IMR-90 (cell line): ENCODE measurements around the gene SLC26A11. TPM values are rescaled to one million over a fixed set of nuclear protein-coding genes. Genes with fewer than 3 reads are reported as not detected.

Experiments
- ATAC-seq: fragments of 200-7000 bp; cut with Tn5 transposase; 2 replicates; pipeline ENCODE4 v1.9.1; 2020; ENCODE audit warnings: low read depth, mild to moderate bottlenecking, moderate library complexity
- BruUV-seq: library from RNA; stranded (reverse); fragments of 400-500 nt; replicated peaks from 2 replicates; lab custom pipeline; 2021; lab: Mats Ljungman, UMichigan
- CTCF ChIA-PET: fragments of 300-600 bp; formaldehyde crosslinking; extraction: SDS; loops from one replicate; lab custom pipeline; 2021; ENCODE audit warnings: antibody characterized with exemption; lab: Yijun Ruan, JAX
- POLR2A ChIA-PET: fragments of 300-600 bp; sonication (Branson Sonifier 250); formaldehyde crosslinking; loops from one replicate; lab custom pipeline; 2022; ENCODE audit warnings: antibody characterized with exemption; ENCODE audit not compliant: unreplicated experiment; lab: Charles Lee
- DNase-seq: peaks from one replicate; pipeline ENCODE4 v3.0.0; 2013
- H2AFZ ChIP-seq: replicated peaks from 2 replicates; pipeline ENCODE3; 2013; ENCODE audit warnings: low read length, mild to moderate bottlenecking; ENCODE audit not compliant: poor library complexity
- H2AK5ac ChIP-seq: 2 replicates; pipeline ENCODE4 v1.6.1; 2013; ENCODE audit warnings: low read depth, low read length, inconsistent platforms
- H2AK9ac ChIP-seq: replicated peaks from 2 replicates; pipeline ENCODE3; 2013; ENCODE audit warnings: mild to moderate bottlenecking, low read depth, low read length, moderate library complexity; ENCODE audit not compliant: poor library complexity
- H2BK120ac ChIP-seq: 2 replicates; pipeline ENCODE4 v1.6.1; 2013; ENCODE audit warnings: low read depth, low read length, inconsistent platforms
- H2BK15ac ChIP-seq: 3 replicates; pipeline ENCODE4 v1.6.1; 2013; ENCODE audit warnings: low read depth, low read length, inconsistent platforms
- H2BK20ac ChIP-seq: 2 replicates; pipeline ENCODE4 v1.6.1; 2013; ENCODE audit warnings: low read depth, mild to moderate bottlenecking, inconsistent platforms, low read length, moderate library complexity
- H2BK5ac ChIP-seq: 2 replicates; pipeline ENCODE4 v1.6.1; 2013; ENCODE audit warnings: mild to moderate bottlenecking, low read depth, low read length, inconsistent platforms; ENCODE audit not compliant: poor library complexity, severe bottlenecking
- H3K14ac ChIP-seq: replicated peaks from 2 replicates; pipeline ENCODE4 v1.6.1; 2013; ENCODE audit warnings: low read depth, low read length, inconsistent platforms
- H3K18ac ChIP-seq: 2 replicates; pipeline ENCODE4 v1.6.1; 2013; ENCODE audit warnings: low read depth, low read length, control low read depth
- H3K23ac ChIP-seq: 2 replicates; pipeline ENCODE4 v1.6.1; 2013; ENCODE audit warnings: low read depth, low read length, inconsistent platforms
- H3K27ac ChIP-seq: 2 replicates; pipeline ENCODE4 v1.5.1; 2013; ENCODE audit warnings: mild to moderate bottlenecking, control low read depth, low read length; ENCODE audit not compliant: insufficient read depth
- H3K27me3 ChIP-seq: 2 replicates; pipeline ENCODE4 v1.6.1; 2013; ENCODE audit warnings: low read length; ENCODE audit not compliant: control insufficient read depth, insufficient read depth
- H3K36me3 ChIP-seq: 2 replicates; pipeline ENCODE4 v1.6.1; 2013; ENCODE audit warnings: low read length, mixed read lengths; ENCODE audit not compliant: control insufficient read depth, insufficient read depth
- H3K4ac ChIP-seq: 2 replicates; pipeline ENCODE4 v1.6.1; 2013; ENCODE audit warnings: low read depth, low read length, inconsistent platforms
- H3K4me1 ChIP-seq: 2 replicates; pipeline ENCODE4 v1.6.1; 2013; ENCODE audit warnings: low read length, mixed read lengths; ENCODE audit not compliant: control insufficient read depth, insufficient read depth
- H3K4me2 ChIP-seq: 2 replicates; pipeline ENCODE4 v1.6.1; 2013; ENCODE audit warnings: low read depth, mild to moderate bottlenecking, control low read depth, low read length, moderate library complexity
- H3K4me3 ChIP-seq: 2 replicates; pipeline ENCODE4 v1.5.1; 2013; ENCODE audit warnings: low read depth, mild to moderate bottlenecking, control low read depth, low read length, moderate library complexity; ENCODE audit not compliant: insufficient read depth
- H3K56ac ChIP-seq: 2 replicates; pipeline ENCODE4 v1.6.1; 2013; ENCODE audit warnings: low read length, inconsistent platforms; ENCODE audit not compliant: insufficient read depth; ENCODE audit errors: extremely low read depth
- H3K79me1 ChIP-seq, 2 experiments: 2 replicates each; pipeline ENCODE4 v1.6.1; 2013; ENCODE audit warnings: low read length in 2 of 2, inconsistent platforms in 1 of 2, low read depth in 1 of 2
- H3K9ac ChIP-seq: 2 replicates; pipeline ENCODE4 v1.6.1; 2013; ENCODE audit warnings: low read depth, low read length, control low read depth
- H3K9me1 ChIP-seq: 2 replicates; pipeline ENCODE4 v1.6.1; 2013; ENCODE audit warnings: low read length, inconsistent platforms; ENCODE audit not compliant: insufficient read depth
- H3K9me3 ChIP-seq: 2 replicates; pipeline ENCODE4 v1.6.1; 2013; ENCODE audit warnings: low read length; ENCODE audit not compliant: control insufficient read depth, insufficient read depth
- H4K20me1 ChIP-seq: 2 replicates; pipeline ENCODE4 v1.6.1; 2013; ENCODE audit warnings: low read length, inconsistent platforms; ENCODE audit not compliant: insufficient read depth
- H4K5ac ChIP-seq: 2 replicates; pipeline ENCODE4 v1.6.1; 2013; ENCODE audit warnings: mild to moderate bottlenecking, low read depth, low read length, control low read depth
- H4K8ac ChIP-seq, 2 experiments: 2 replicates each; pipeline ENCODE4 v1.6.1; 2013; ENCODE audit warnings: low read depth in 2 of 2, low read length in 2 of 2, control low read depth in 1 of 2, inconsistent platforms in 1 of 2
- H4K91ac ChIP-seq: 2 replicates; pipeline ENCODE4 v1.6.1; 2013; ENCODE audit warnings: low read depth, low read length, inconsistent platforms; ENCODE audit not compliant: insufficient read depth
- CEBPB ChIP-seq: IDR thresholded peaks from 2 replicates; pipeline ENCODE4 v1.6.1; 2012; ENCODE audit warnings: low read depth, low read length, improper control_type of control experiment
- CHD1 ChIP-seq: IDR thresholded peaks from 2 replicates; pipeline ENCODE4 v1.6.1; 2012; ENCODE audit warnings: low read depth, low read length, improper control_type of control experiment
- FOS ChIP-seq: fragments of 150-350 bp; IDR thresholded peaks from 2 replicates; pipeline ENCODE4 v1.6.1; 2016; ENCODE audit warnings: low read depth, low read length
- MAZ ChIP-seq: IDR thresholded peaks from 2 replicates; pipeline ENCODE4 v1.6.1; 2012; ENCODE audit warnings: low read depth, mild to moderate bottlenecking, low read length, improper control_type of control experiment, moderate library complexity, borderline replicate concordance
- MXI1 ChIP-seq: IDR thresholded peaks from 2 replicates; pipeline ENCODE4 v1.6.1; 2012; ENCODE audit warnings: low read depth, mild to moderate bottlenecking, low read length, moderate library complexity, borderline replicate concordance
- NFE2L2 ChIP-seq: fragments of 150-350 bp; IDR thresholded peaks from 2 replicates; pipeline ENCODE4 v1.6.1; 2016; ENCODE audit warnings: low read depth, mild to moderate bottlenecking, low read length
- POLR2A ChIP-seq: IDR thresholded peaks from 2 replicates; pipeline ENCODE4 v1.6.1; 2012; ENCODE audit warnings: mild to moderate bottlenecking, low read depth, low read length
- RCOR1 ChIP-seq: IDR thresholded peaks from 2 replicates; pipeline ENCODE4 v1.6.1; 2012; ENCODE audit warnings: mild to moderate bottlenecking, low read length, improper control_type of control experiment; ENCODE audit not compliant: insufficient replicate concordance
- SMC3 ChIP-seq: fragments of 150-350 bp; IDR thresholded peaks from 2 replicates; pipeline ENCODE4 v1.6.1; 2016; ENCODE audit warnings: low read depth, mild to moderate bottlenecking, antibody characterized with exemption, low read length, moderate library complexity
- WGBS, 2 experiments: methylation state at CpG; one replicate each; pipeline versions ENCODE4 v1.1.5 to v1.1.7; 2013; ENCODE audit warnings: missing lambda C conversion rate in 2 of 2; ENCODE audit not compliant: insufficient read length in 1 of 2; ENCODE audit errors: extremely low coverage in 2 of 2; 5-methylcytosine and 5-hydroxymethylcytosine counted together
- dilution Hi-C: fragments of 300-500 bp; cut with HindIII; formaldehyde crosslinking; loops from one replicate; pipeline ENCODE4 v1.14.3; 2018; ENCODE audit warnings: low sequenced_read_pairs; ENCODE audit not compliant: unreplicated experiment
- in situ Hi-C: fragments of 300-500 bp; cut with MboI; formaldehyde crosslinking; loops from 3 replicates; pipeline ENCODE4 v1.14.3; 2019; ENCODE audit warnings: low sequenced_read_pairs, inconsistent platforms, mixed read lengths
- intact Hi-C: fragments of 100-400 bp; cut with micrococcal nuclease; formaldehyde crosslinking; loops from 2 replicates; pipeline ENCODE4 v1.10.0; 2022
- polyA plus RNA-seq, 3 experiments: library from polyadenylated mRNA; depleted of rRNA; stranded (reverse); fragments of >200 nt; gene quantifications; 2 replicates each; pipeline ENCODE4 v1.2.3, GENCODE V29; 2012; ENCODE audit warnings: low replicate concordance in 1 of 3
- total RNA-seq: library from RNA; depleted of rRNA; stranded (reverse); fragments of >200 nt; gene quantifications from 2 replicates; pipeline ENCODE4 v1.2.3, GENCODE V29; 2012
- TF ChIP-seq, protein P1 (sequence below): fragments of 150-350 bp; IDR thresholded peaks from 2 replicates; pipeline ENCODE4 v1.6.1; 2017; ENCODE audit warnings: mild to moderate bottlenecking, antibody characterized with exemption, low read length, low read depth
- TF ChIP-seq, protein P2 (sequence below): fragments of 150-350 bp; IDR thresholded peaks from 2 replicates; pipeline ENCODE4 v1.6.1; 2016; ENCODE audit warnings: low read depth, mild to moderate bottlenecking, low read length, moderate library complexity, borderline replicate concordance

SLC26A11 gene
- total and polyA plus RNA-seq, 2 of the 4 experiments (the other 2 are of a cell fraction) = 3.2 to 15.6 TPM

DNA sequence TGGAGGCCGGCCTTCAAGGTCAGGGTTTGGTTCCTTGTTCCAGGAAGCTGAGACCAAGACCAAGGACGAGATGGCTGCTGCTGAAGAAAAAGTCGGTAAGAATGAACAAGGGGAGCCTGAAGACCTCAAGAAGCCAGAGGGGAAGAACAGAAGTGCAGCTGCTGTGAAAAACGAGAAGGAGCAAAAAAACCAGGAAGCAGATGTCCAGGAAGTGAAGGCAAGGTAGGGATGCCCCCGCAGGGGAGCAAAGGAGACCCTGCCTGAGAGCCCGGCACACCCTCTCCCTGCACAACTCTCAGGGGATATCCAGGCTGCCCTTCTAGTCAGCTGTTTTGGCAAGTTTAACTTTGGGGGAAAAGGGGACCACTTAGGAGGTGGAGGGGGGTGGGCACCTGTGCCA, 69.4 kb downstream of the SLC26A11 start:
- Histone ChIP-seq H3K27me3 (no peaks in the 10 kb centered on the region), H3K23ac (no peak overlapping the region), H3K9me3 (no peaks in the 10 kb centered on the region), H2BK15ac (no peak overlapping the region), H2BK120ac (no peak overlapping the region), H3K14ac (no peak overlapping the region), H3K36me3 (peaks cover 65% of the 10 kb centered on the region), H3K9me1 (peaks cover 10% of the 10 kb centered on the region), H3K18ac (no peak overlapping the region), H2AK5ac (no peak overlapping the region), H2AFZ (no peak overlapping the region), H3K56ac (no peak overlapping the region), H4K91ac (no peak overlapping the region), H3K4ac (no peak overlapping the region), H3K9ac (no peak overlapping the region), H4K5ac (no peak overlapping the region), H4K8ac (no peak overlapping the region), H2BK5ac (no peak overlapping the region), H3K79me1 (peaks cover 11 to 24% of the 10 kb centered on the region in 2 experiments; a peak in 3 of 4 replicates), H3K4me2 (no peak overlapping the region), H3K4me1 (no peaks in the 10 kb centered on the region), H3K27ac (no peak overlapping the region), H2BK20ac (no peak overlapping the region), H4K20me1 (peaks cover 5% of the 10 kb centered on the region), H2AK9ac (no peak overlapping the region), H3K4me3 (no peak overlapping the region)
- BruUV-seq = no TSS peak
- WGBS, 2 experiments = 100% methylated on average over 2 of the region's 6 CpGs; no CpG with 5 or more reads in 1 of the 2 experiments
- dilution Hi-C loops (no loop called here), intact Hi-C loops (no loop called here), in situ Hi-C loops (no loop called here)
- CTCF ChIA-PET = no interaction called here
- POLR2A ChIA-PET = no interaction called here
- DNase-seq = no peak
- ATAC-seq = no peak
- no peak for TF ChIP-seq MAZ
- TF ChIP-seq, protein P1, sequence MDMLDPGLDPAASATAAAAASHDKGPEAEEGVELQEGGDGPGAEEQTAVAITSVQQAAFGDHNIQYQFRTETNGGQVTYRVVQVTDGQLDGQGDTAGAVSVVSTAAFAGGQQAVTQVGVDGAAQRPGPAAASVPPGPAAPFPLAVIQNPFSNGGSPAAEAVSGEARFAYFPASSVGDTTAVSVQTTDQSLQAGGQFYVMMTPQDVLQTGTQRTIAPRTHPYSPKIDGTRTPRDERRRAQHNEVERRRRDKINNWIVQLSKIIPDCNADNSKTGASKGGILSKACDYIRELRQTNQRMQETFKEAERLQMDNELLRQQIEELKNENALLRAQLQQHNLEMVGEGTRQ = no peak
- TF ChIP-seq SMC3 = no peak
- TF ChIP-seq FOS = no peak
- TF ChIP-seq CHD1 = no peak
- no peak for TF ChIP-seq MXI1
- TF ChIP-seq, protein P2, sequence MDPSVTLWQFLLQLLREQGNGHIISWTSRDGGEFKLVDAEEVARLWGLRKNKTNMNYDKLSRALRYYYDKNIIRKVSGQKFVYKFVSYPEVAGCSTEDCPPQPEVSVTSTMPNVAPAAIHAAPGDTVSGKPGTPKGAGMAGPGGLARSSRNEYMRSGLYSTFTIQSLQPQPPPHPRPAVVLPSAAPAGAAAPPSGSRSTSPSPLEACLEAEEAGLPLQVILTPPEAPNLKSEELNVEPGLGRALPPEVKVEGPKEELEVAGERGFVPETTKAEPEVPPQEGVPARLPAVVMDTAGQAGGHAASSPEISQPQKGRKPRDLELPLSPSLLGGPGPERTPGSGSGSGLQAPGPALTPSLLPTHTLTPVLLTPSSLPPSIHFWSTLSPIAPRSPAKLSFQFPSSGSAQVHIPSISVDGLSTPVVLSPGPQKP = no peak
- no peak for TF ChIP-seq NFE2L2
- no peak for TF ChIP-seq POLR2A
- TF ChIP-seq CEBPB = no peak
- no peak for TF ChIP-seq RCOR1
